K562 (cell line): ENCODE data around the gene TMEM187. TPM values are rescaled to one million over a fixed set of nuclear protein-coding genes. Genes with fewer than 3 reads are reported as not detected.
A peak's percentile ranks its signal among the peaks of the same experiment; 100 is the strongest.

Experiments
- ATF6 ChIP-seq: sonication (generic); formaldehyde crosslinking; IDR thresholded peaks from 2 replicates; pipeline ENCODE4 v1.4.0; 2020; ENCODE audit warnings: mild to moderate bottlenecking, missing genetic modification reagents
- ATF7 ChIP-seq: fragments of 450-650 bp; IDR thresholded peaks from 2 replicates; pipeline ENCODE4 v1.7.1; 2014; ENCODE audit warnings: mild to moderate bottlenecking, moderate library complexity
- BHLHE40 ChIP-seq: IDR thresholded peaks from 2 replicates; pipeline ENCODE4 v1.6.1; 2011; ENCODE audit warnings: low read length, improper control_type of control experiment
- CBFA2T3 ChIP-seq: fragments of 450-650 bp; IDR thresholded peaks from 2 replicates; pipeline ENCODE4 v1.6.1; 2017
- CHD1 ChIP-seq: fragments of 200-600 bp; sonication (generic); IDR thresholded peaks from one replicate; pipeline ENCODE4 v1.6.1; 2012; ENCODE audit warnings: mild to moderate bottlenecking, moderate library complexity, low read length, inconsistent platforms
- FOSL1 ChIP-seq: fragments of 200-800 bp; sonication (Bioruptor generic); conservative IDR thresholded peaks from 2 replicates; pipeline ENCODE4 v1.6.1; 2016; ENCODE audit warnings: missing genetic modification characterization, missing compliant biosample characterization
- GATAD2A ChIP-seq: fragments of 450-650 bp; IDR thresholded peaks from 2 replicates; pipeline ENCODE4 v1.6.1; 2017
- HDAC1 ChIP-seq, 2 experiments: fragments of 450-650 bp; IDR thresholded peaks; 2 replicates each; pipeline ENCODE4 v1.6.1; 2016 to 2017; ENCODE audit warnings: inconsistent platforms in 1 of 2, mild to moderate bottlenecking in 1 of 2, moderate library complexity in 1 of 2
- HDAC3 ChIP-seq: fragments of 450-650 bp; IDR thresholded peaks from 2 replicates; pipeline ENCODE4 v1.6.1; 2018; ENCODE audit warnings: borderline replicate concordance, mild to moderate bottlenecking, moderate library complexity; ENCODE audit not compliant: partially characterized antibody
- HLTF ChIP-seq: fragments of 450-650 bp; IDR thresholded peaks from 2 replicates; pipeline ENCODE4 v1.6.1; 2016
- HOXB6 ChIP-seq: fragments of 250-450 bp; sonication (Bioruptor Pico); IDR thresholded peaks from 2 replicates; pipeline ENCODE4 v1.5.1; 2022; ENCODE audit warnings: mild to moderate bottlenecking, borderline replicate concordance
- MAFF ChIP-seq: IDR thresholded peaks from 2 replicates; pipeline ENCODE4 v1.6.1; 2012; ENCODE audit warnings: low read length, improper control_type of control experiment
- MCM3 ChIP-seq: fragments of 450-650 bp; IDR thresholded peaks from 2 replicates; pipeline ENCODE4 v1.6.1; 2016
- NCOA1 ChIP-seq: fragments of 450-650 bp; IDR thresholded peaks from 2 replicates; pipeline ENCODE4 v1.6.1; 2016; ENCODE audit warnings: low read depth
- NFIX ChIP-seq: fragments of 250-450 bp; sonication (Bioruptor Pico); IDR thresholded peaks from 2 replicates; pipeline ENCODE4 v1.4.0; 2020; ENCODE audit warnings: low read depth, mild to moderate bottlenecking, moderate library complexity
- NR2C2 ChIP-seq, 2 experiments: fragments of 200-800 bp in 1 of 2; sonication (Bioruptor generic) in 1 of 2; sonication (generic) in 1 of 2; formaldehyde crosslinking in 1 of 2; IDR thresholded peaks; 2 replicates each; pipeline versions ENCODE4 v1.6.1 to v1.8.0; 2016 to 2022; ENCODE audit warnings: mild to moderate bottlenecking in 1 of 2, missing compliant biosample characterization in 1 of 2, missing genetic modification characterization in 1 of 2, missing genetic modification reagents in 1 of 2
- NR2F6 ChIP-seq: fragments of 450-650 bp; formaldehyde crosslinking; IDR thresholded peaks from 2 replicates; pipeline ENCODE4 v1.4.0; 2020; ENCODE audit warnings: mild to moderate bottlenecking
- PML ChIP-seq: IDR thresholded peaks from 2 replicates; pipeline ENCODE4 v1.6.1; 2012; ENCODE audit warnings: low read length, inconsistent platforms
- STAT5A ChIP-seq: IDR thresholded peaks from 2 replicates; pipeline ENCODE4 v1.6.1; 2012; ENCODE audit warnings: low read length, inconsistent platforms, borderline replicate concordance
- TOE1 ChIP-seq, 2 experiments: fragments of 450-650 bp in 1 of 2; sonication (generic) in 1 of 2; formaldehyde crosslinking in 1 of 2; IDR thresholded peaks; 2 replicates each; pipeline versions ENCODE4 v1.7.1 to v1.8.0; 2016 to 2022; ENCODE audit warnings: borderline replicate concordance in 2 of 2, mild to moderate bottlenecking in 2 of 2, antibody characterized with exemption in 1 of 2, inconsistent platforms in 1 of 2, low read depth in 1 of 2, missing genetic modification reagents in 1 of 2, moderate library complexity in 1 of 2
- ZFPM2 ChIP-seq: fragments of 250-450 bp; sonication (Bioruptor Pico); IDR thresholded peaks from 2 replicates; pipeline ENCODE4 v1.5.1; 2022; ENCODE audit warnings: mild to moderate bottlenecking
- ZKSCAN8 ChIP-seq: fragments of 200-800 bp; sonication (Bioruptor generic); IDR thresholded peaks from 2 replicates; pipeline ENCODE4 v1.6.1; 2016; ENCODE audit warnings: missing genetic modification characterization, missing compliant biosample characterization
- ZNF174 ChIP-seq: fragments of 250-450 bp; sonication (Bioruptor Pico); IDR thresholded peaks from 2 replicates; pipeline ENCODE4 v1.4.0; 2020; ENCODE audit warnings: mild to moderate bottlenecking
- ZNF212 ChIP-seq: fragments of 450-650 bp; formaldehyde crosslinking; IDR thresholded peaks from 2 replicates; pipeline ENCODE4 v1.4.0; 2020; ENCODE audit warnings: mild to moderate bottlenecking
- ZNF655 ChIP-seq: fragments of 250-450 bp; sonication (Bioruptor Pico); IDR thresholded peaks from 2 replicates; pipeline ENCODE4 v1.5.0; 2021
- ZNF707 ChIP-seq: fragments of 250-450 bp; sonication (Bioruptor Pico); conservative IDR thresholded peaks from 2 replicates; pipeline ENCODE4 v1.8.0; 2022; ENCODE audit warnings: inconsistent platforms, mild to moderate bottlenecking, moderate library complexity
- polyA plus RNA-seq, 8 experiments: library from polyadenylated mRNA; depleted of rRNA in 4 of 8; stranded (reverse) in 5 of 8; unstranded in 3 of 8; fragments of >200 nt; fragmentation: Nextera tagmentation in 2 of 8; fragmentation: Illumina TruSeq in 1 of 8; extraction: Ambion mirVana in 2 of 8; extraction: Trizol in 1 of 8; gene quantifications; 2 replicates each; pipeline versions ENCODE4 v1.2.1 to v1.2.3, GENCODE V29; 2011 to 2014; ENCODE audit warnings: inconsistent platforms in 1 of 8, missing spikeins in 1 of 8
- total RNA-seq, 7 experiments: library from RNA; depleted of rRNA in 6 of 7; stranded (reverse); fragments of >200 nt in 6 of 7; fragmentation: Illumina TruSeq in 2 of 7; extraction: Trizol in 2 of 7; gene quantifications; 2 replicates each; pipeline versions ENCODE4 v1.2.1 to v1.2.3, GENCODE V29; 2011 to 2021; ENCODE audit warnings: low replicate concordance in 1 of 7
- TF ChIP-seq, protein P1 (sequence below): sonication (generic); formaldehyde crosslinking; IDR thresholded peaks from 2 replicates; pipeline ENCODE4 v1.9.0; 2022; ENCODE audit warnings: mild to moderate bottlenecking, missing genetic modification reagents

The TMEM187 gene
- total and polyA plus RNA-seq, 9 of the 15 experiments (the other 6 are each of a cell fraction or from before 2014, with no cell fraction given) = 0.13 to 6.4 (median 1.6) TPM

- TF ChIP-seq, protein P1, sequence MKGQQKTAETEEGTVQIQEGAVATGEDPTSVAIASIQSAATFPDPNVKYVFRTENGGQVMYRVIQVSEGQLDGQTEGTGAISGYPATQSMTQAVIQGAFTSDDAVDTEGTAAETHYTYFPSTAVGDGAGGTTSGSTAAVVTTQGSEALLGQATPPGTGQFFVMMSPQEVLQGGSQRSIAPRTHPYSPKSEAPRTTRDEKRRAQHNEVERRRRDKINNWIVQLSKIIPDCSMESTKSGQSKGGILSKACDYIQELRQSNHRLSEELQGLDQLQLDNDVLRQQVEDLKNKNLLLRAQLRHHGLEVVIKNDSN (CRISPR knock-in tag) = peak; percentile 97
- TF ChIP-seq BHLHE40 (peak; percentile 96), STAT5A (no peak), NCOA1 (no peak), PML (peak; percentile 29; the same call in 1 of the 2 replicates), HOXB6 (CRISPR knock-in tag) (no peak), CBFA2T3 (no peak), ZFPM2 (CRISPR knock-in tag) (no peak), ZNF655 (CRISPR knock-in tag) (no peak), ZNF212 (CRISPR knock-in tag) (no peak), NR2C2 (CRISPR knock-in tag; IDR thresholded peaks at IDR 0.05) (no peak), NR2C2 (tag; IDR thresholded peaks at IDR 0.05) (no peak; the same call in 1 of the 2 replicates), HLTF (no peak), MCM3 (no peak), ATF7 (peak; percentile 81), ZNF174 (CRISPR knock-in tag) (no peak), TOE1 (IDR thresholded peaks at IDR 0.05; ENCODE audit: borderline replicate concordance) (peak; percentile 85), TOE1 (CRISPR knock-in tag; IDR thresholded peaks at IDR 0.05; ENCODE audit: borderline replicate concordance, low read depth) (no peak), HDAC1 (IDR thresholded peaks at IDR 0.05) (peak in 1 of 2 experiments; percentile 52; a peak in 1 of 4 replicates), GATAD2A (no peak), ZKSCAN8 (CRISPR knock-in tag) (no peak), MAFF (no peak), ATF6 (CRISPR knock-in tag) (0 out of 2 replicates have a peak, but pooled peaks have one; percentile 25), ZNF707 (CRISPR knock-in tag) (no peak), NR2F6 (CRISPR knock-in tag) (no peak), FOSL1 (tag) (no peak), HDAC3 (no peak), CHD1 (no peak), NFIX (no peak)
Observed at GRCh38 chrX:153927922-153928760, 44.4 kb upstream of the TMEM187 start (continued).
